NCI-H2227 (cell line): Measurements from ENCODE around the gene FYB1.
"Not testable (repeated sequence)": the region's sequence is repeated elsewhere in the genome, so short reads cannot be mapped to it uniquely, and the experiment has no call there.

Source experiments
- DNase-seq: peaks from one replicate; lab custom pipeline; 2025; ENCODE audit not compliant: unreplicated experiment; lab: John Stamatoyannopoulos, UW

Gene FYB1

GRCh38 chr5:39231705-39232525 is 12.6 kb upstream of the FYB1 start:
- DNase-seq = no peak

GRCh38 chr5:39228596-39228995 is 9.2 kb upstream of the FYB1 start:
- no peak for DNase-seq

GRCh38 chr5:39226558-39226957 is 7.2 kb upstream of the FYB1 start:
- no peak for DNase-seq

- no peak for DNase-seq
Observed at GRCh38 chr5:39226100-39226451, 6.7 kb upstream of the FYB1 start.

DNA sequence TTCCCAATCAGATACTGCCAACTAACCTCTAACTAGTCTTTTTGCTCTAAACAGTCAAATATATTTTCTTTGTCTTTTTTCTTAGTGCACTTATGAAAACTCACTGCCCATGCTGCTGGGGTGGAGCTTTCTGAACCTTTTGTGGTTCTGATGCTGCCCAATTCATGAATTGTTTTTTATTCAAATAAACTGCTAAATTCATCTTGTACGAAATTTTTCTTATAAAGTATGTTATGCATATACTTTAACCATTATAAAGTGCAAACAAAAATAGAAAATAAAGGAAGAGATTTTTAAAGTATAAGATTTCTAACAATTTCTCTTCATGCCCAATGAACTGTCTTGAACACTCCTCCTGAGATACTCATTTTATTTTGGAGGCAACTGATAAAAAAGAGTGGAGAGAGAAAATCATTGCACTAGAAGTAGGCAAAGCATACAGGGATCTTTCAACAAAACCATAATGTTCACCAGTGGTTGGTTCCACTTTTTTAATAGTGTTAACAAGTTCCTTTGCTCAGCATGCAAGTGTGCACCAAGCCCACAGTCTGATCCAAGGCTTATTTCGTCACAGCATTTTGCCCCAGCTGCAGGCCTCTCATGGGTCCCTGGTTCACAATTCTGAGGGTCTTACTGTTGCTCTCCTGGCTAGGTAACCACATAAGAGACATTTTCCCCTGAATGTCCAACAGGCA is 6.2 kb upstream of the FYB1 start:
- DNase-seq = no peak

DNA sequence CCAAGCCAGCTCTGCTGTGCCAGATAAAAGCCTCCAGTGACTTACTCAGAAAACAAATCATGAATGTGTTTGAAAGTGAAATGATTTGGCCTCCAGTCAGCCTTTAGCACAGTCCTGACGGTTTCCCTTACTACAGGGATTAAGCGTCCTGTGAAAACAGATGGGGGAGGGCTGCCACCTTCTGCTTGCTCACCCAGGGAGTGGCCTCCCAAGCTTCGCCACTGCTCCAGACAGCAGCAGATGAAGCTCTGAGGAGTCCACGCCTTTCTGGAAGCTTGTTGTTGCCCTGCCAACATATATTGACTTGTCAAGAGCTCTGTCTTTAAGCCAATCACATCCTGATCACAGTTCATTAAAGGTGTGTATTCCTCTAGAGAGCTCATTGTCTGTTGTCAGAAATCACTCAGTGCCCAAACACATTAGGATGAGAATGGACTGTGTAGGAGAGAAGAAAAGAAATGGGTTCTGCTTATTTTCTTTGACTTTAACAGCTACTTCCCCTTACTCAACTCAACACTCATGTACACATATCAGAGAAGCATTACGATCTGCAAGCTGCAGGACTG is 4.9 kb upstream of the FYB1 start:
- DNase-seq = no peak

DNA sequence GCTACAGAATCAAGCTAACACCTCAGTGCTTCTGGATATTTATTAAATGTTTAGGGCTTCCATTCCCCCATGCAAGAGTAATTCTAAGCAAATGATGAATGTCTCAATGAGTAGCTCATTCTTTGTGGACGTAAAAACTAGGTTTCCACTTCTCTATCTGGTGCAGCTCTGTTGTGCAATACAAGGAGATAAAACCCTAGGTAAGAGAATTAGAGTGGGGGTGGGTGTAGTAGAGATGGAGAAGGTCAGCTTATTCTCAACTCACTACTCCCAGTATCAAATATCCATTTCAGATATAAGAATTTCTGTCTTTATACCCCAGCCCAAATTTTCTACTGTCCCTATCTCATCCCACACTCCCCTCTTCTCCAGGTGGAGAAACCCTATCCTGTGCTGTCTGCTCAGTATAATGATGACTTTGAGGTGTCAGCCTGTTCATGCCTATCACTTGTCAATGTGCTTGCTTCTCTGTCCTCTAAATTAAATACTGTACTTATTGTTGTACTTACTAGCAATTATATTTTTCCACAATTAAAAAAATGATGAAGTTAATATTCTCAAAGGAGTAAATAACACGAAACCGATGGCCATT is 4.3 kb upstream of the FYB1 start:
- no peak for DNase-seq

DNA sequence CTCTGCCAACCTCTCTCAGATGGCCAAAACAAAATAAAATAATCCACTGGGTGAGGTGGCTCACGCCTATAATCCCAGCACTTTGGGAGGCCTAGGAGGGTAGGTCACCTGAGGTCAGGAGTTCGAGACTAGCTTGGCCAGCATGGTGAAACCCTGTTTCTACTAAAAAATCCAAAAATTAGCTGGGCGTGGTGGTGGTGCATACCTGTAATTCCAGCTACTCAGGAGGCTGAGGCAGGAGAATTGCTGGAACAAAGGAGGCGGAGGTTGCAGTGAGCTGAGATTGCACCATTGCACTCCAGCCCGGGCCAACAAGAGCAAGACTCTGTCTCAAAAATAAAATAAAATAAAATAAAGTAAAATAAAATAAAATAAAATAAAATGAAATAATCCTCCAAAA is 2.3 kb upstream of the FYB1 start:
- not testable (repeated sequence) for DNase-seq

DNA sequence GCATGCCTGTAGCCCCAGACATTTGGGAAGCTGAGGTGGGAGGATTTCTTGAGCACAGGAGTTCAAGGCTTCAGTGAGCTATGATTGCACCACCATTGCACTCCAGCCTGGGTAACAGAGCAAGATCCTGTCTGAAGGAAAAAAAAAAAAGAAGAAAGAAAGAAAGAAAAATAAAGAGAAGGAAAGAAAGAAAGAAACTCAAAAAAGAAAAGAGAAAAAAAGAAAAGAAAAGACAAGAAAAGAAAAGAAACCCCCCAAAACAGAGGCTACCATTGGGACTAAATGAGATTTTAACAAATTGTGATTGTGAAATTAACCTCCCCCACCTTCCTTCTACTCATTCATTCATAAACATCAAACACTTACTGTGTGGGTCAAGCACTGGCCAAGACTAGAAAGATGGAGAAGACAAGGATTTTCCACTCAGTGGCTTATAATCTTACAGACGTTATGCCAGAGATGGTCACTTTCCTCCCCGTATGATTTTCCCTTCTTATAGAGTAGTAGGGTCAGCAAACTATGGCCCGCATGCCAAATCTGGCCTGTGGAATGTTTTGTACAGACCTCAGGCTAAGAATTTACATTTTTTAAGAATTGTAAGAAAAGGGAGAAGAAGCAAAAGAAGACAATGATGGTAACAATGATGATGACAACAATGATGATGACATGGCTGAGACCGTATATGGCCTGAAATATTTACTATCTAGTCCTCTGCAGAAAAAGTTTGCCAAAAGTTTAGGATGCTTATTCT is 1.1 kb upstream of the FYB1 start:
- DNase-seq = no peak

DNA sequence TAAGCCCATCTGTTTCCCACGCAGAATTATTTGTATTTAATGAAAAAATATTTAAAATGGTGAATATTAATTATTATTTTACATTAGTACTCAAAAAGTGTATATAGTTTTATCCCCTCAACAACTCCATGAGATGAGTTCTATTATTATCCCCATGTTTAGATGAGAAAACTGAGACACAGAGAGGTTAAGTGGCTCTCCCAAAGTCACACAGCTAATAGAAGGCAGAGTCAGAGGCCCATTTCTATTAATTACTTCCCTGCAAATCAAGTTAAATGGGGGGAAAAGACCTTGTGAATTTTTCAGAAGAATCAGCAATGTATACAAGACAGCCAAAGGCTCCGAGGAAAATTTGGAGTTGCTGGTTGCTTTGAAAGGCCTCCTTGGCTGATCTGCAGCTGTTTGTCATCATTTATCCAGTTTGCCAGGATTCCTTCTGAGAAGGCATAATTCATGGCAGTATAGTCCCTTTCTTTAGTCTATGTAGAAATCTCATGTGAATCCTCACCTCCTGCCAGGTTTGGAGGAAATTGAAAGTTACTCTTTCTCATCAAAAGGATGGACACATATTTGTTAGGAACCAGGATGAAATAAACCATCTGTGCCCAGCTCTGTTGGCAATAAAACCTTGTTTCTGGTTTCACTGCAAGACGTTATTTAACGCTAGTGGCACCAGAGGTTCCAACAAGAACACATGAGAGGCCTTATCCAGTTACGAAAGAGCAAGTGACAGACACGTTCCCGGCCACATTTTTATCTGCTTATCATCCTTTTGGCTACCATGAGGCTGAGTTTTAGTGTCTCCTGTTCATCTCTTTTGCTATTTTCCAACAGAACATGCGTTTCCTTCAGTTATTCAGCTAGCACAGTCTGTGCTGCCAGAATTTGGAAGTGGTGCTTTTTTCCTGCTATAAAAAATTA is 621 bp downstream of the FYB1 start:
- no peak for DNase-seq

DNA sequence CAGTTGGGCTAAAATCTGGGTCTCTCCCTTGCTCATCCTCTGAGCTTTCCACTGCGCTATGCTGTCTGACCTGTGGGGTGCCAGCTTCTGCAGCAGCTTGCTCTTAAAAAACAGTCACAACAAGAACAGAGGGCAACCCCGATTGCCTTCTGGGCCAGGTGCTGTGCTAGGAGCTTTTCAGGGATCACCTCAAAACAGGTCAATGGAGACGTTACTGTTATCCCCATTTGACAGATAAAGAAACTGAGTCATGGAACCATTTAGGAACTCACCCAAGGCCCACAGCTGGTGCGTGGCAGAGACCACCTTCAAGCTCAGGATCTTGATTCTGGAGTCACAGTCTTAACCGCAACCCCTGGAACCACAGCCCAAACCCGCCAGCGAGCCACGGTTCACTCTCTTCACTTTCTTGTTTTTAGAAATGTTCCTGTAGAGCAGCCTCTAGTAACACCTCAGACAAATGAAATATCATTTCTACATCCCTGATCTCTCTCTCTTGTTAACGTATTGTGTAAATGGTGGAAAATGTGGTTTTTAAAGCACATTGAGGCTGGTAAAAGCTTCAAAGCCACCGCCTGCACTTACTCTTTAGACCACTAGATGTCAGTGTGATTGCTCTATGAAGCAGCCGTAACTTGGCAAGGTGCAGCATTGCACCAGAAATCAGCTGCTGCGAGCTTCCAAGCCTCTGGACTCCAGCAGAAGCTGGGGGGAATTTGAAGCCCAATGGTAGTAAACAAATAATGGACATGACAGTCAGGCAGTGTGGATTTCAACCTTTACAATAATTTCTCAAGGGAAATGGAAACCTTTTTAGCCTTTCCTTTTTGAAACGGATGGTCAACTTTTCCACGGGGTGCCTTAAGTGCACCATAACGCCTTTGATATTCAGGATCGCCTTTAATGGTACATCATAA is 1.7 kb downstream of the FYB1 start:
- peak; percentile 75 for DNase-seq

DNA sequence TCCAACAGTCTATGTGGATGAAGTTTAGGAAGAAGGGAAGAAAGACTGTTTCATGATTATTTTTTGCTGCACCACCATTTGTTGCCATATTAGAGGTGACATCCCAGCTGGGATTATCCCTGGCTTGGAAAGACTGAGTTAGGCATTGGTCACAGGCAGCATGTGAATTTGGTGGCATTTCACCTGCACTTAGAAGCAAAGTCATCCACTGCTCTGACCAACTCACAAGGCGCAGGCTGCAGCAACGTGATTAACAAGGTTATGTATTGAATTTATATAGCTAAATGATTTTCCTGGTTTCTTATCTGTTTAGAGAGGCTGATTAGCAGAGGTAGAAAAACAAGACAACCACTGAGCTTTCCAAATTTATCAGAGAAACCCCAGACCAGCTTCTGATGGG is 2.7 kb downstream of the FYB1 start:
- DNase-seq = no peak

- DNase-seq = no peak
Observed at GRCh38 chr5:39215857-39216256, 3.5 kb downstream of the FYB1 start.

DNA sequence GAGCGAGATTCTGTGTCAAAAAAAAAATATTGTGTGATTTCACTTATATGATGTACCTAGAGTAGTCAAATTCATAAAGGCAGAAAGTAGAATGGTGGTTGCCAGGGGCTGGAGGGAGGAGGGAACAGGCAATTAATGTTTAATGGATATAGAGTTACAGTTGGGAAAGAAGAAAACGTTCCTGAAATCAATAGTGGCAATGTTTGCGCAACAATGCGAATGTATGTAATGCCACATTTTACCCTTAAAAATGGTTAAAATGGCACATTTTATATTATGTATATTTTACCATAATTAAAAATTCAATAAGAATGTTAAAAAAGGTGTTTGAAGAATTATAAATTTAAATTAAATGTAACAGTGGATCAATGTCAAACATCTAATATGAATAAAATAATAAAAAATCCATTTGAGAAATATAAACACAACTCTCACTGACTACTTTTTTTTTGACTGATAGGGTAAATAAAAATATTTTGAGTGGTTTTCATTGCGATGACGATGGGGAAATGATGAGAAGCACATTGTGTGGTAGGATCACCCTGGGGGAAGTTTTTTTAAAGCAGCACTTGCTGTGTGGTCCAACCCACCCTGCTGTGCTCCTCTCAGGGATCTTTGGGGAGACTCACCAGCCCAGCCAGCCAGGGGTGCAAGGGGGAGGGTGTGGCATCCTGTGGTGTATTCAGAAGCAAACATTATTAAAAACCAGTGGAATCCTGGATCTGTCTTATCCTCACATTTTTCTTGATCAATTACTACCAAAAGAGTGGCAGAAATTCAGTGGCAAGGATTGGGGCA is 4.3 kb downstream of the FYB1 start:
- DNase-seq = no peak

- no peak for DNase-seq
Observed at GRCh38 chr5:39213447-39214207, 5.7 kb downstream of the FYB1 start.

GRCh38 chr5:39211773-39212172 is 7.6 kb downstream of the FYB1 start:
- no peak for DNase-seq

DNA sequence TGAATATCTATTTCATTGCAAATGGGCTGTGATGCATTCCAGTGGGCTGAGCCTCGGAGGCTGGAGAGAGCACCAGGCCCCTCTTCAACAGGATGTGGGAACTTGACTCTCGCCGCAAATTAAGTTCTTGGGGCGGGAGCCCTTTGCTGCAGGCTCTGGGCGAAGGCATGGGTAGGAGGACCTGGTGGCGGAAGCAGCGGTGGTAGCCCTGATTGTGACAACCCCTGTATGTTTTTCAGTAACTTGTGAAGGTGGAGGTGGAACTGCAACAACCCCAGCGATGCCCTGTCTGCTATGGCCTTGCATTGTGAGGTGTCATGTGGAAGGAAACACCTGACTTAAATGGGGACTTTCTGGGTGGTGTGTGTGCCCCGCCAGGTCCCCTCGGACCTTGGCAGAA is 9.4 kb downstream of the FYB1 start:
- DNase-seq = no peak

GRCh38 chr5:39208471-39208870 is 10.9 kb downstream of the FYB1 start:
- DNase-seq = no peak
